GM12878 (cell line): ENCODE results near the gene CCT6A. TPM values are rescaled to one million over a fixed set of nuclear protein-coding genes. Genes with fewer than 3 reads are reported as not detected.
"Not testable (repeated sequence)": the region's sequence is repeated elsewhere in the genome, so short reads cannot be mapped to it uniquely, and the experiment has no call there.

Source experiments
- ATAC-seq: fragments of 200-7000 bp; cut with Tn5 transposase; 3 replicates; pipeline ENCODE4 v1.9.1; 2020; ENCODE audit warnings: mild to moderate bottlenecking, moderate library complexity
- BruUV-seq: library from RNA; stranded (reverse); fragments of 400-500 nt; replicated peaks from 2 replicates; lab custom pipeline; 2021; lab: Mats Ljungman, UMichigan
- CTCF ChIA-PET: fragments of 300-600 bp; sonication (Branson Sonifier 250); formaldehyde crosslinking; extraction: SDS; loops from one replicate; lab custom pipeline; 2021; ENCODE audit warnings: inconsistent platforms; lab: Yijun Ruan, JAX
- POLR2A ChIA-PET: fragments of 350-600 bp; formaldehyde crosslinking; extraction: SDS; loops from one replicate; lab custom pipeline; 2021; ENCODE audit warnings: inconsistent platforms; lab: Charles Lee
- RAD21 ChIA-PET: fragments of 300-600 bp; sonication (Branson Sonifier 250); formaldehyde crosslinking; loops from one replicate; lab custom pipeline; 2023; ENCODE audit warnings: antibody characterized with exemption; ENCODE audit not compliant: unreplicated experiment; lab: Charles Lee
- SMC1A ChIA-PET: fragments of 300-600 bp; sonication (Branson Sonifier 250); formaldehyde crosslinking; loops from one replicate; lab custom pipeline; 2023; ENCODE audit not compliant: unreplicated experiment, uncharacterized antibody; lab: Charles Lee
- DNase-seq: peaks from one replicate; pipeline ENCODE4 v3.0.0-alpha.2; 2011; ENCODE audit warnings: low read depth, low spot score
- FAIRE-seq: peaks from 3 replicates; lab custom pipeline; 2011; peaks lifted over from hg19 to GRCh38; lab: Jason Lieb, UNC
- H2AFZ ChIP-seq: 2 replicates; pipeline ENCODE4 v1.6.0; 2011; ENCODE audit warnings: low read depth, low read length, control low read depth; ENCODE audit not compliant: control insufficient read depth
- H3K27ac ChIP-seq: 2 replicates; pipeline ENCODE4 v1.5.1; 2011; ENCODE audit warnings: control low read depth; ENCODE audit not compliant: control insufficient read depth, insufficient read depth
- H3K27me3 ChIP-seq, 2 experiments: replicated peaks in 1 of 2; 2 replicates each; pipeline versions ENCODE4 v1.6.0 to v1.6.1; 2011; ENCODE audit warnings: low read length in 1 of 2; ENCODE audit not compliant: control insufficient read depth in 2 of 2, insufficient read depth in 2 of 2
- H3K36me3 ChIP-seq, 2 experiments: 2 replicates each; pipeline ENCODE4 v1.5.1; 2011; ENCODE audit warnings: low read length in 1 of 2; ENCODE audit not compliant: control insufficient read depth in 2 of 2, insufficient read depth in 2 of 2
- H3K4me1 ChIP-seq: 2 replicates; pipeline ENCODE4 v1.6.1; 2011; ENCODE audit warnings: mild to moderate bottlenecking, low read length, moderate library complexity, mixed read lengths; ENCODE audit not compliant: control insufficient read depth, insufficient read depth
- H3K4me2 ChIP-seq: 2 replicates; pipeline ENCODE4 v1.6.0; 2011; ENCODE audit warnings: control low read depth; ENCODE audit not compliant: control insufficient read depth, insufficient read depth
- H3K4me3 ChIP-seq: fragments of 200-600 bp; sonication (generic); 2 replicates; pipeline ENCODE4 v1.5.1; 2016
- H3K79me2 ChIP-seq: 2 replicates; pipeline ENCODE4 v1.6.0; 2011; ENCODE audit warnings: low read length; ENCODE audit not compliant: control insufficient read depth, insufficient read depth
- H3K9ac ChIP-seq: 2 replicates; pipeline ENCODE4 v1.8.0; 2011; ENCODE audit warnings: low read length, control low read depth, mixed read lengths; ENCODE audit not compliant: control insufficient read depth, insufficient read depth
- H3K9me3 ChIP-seq: replicated peaks from 3 replicates; pipeline ENCODE4 v1.5.1; 2011; ENCODE audit warnings: mild to moderate bottlenecking, low read length; ENCODE audit not compliant: control insufficient read depth, insufficient read depth
- H4K20me1 ChIP-seq: 2 replicates; pipeline ENCODE4 v1.6.0; 2011; ENCODE audit not compliant: control insufficient read depth, insufficient read depth
- BCL3 ChIP-seq: IDR thresholded peaks from 2 replicates; pipeline ENCODE4 v1.6.1; 2011; ENCODE audit warnings: borderline replicate concordance, low read depth, mild to moderate bottlenecking, moderate library complexity, low read length; ENCODE audit not compliant: insufficient read depth, poor library complexity, severe bottlenecking
- BHLHE40 ChIP-seq, 2 experiments: fragments of 450-650 bp in 1 of 2; IDR thresholded peaks; 2 replicates each; pipeline ENCODE4 v1.6.1; 2011 to 2017; ENCODE audit warnings: low read depth in 2 of 2, borderline replicate concordance in 1 of 2, improper control_type of control experiment in 1 of 2, low read length in 1 of 2, mild to moderate bottlenecking in 1 of 2
- BMI1 ChIP-seq: fragments of 450-650 bp; IDR thresholded peaks from 2 replicates; pipeline ENCODE4 v1.6.1; 2016; ENCODE audit warnings: mild to moderate bottlenecking, moderate library complexity, borderline replicate concordance
- ETV6 ChIP-seq, 2 experiments: fragments of 450-650 bp in 1 of 2; IDR thresholded peaks in 1 of 2; conservative IDR thresholded peaks in 1 of 2; 2 replicates each; pipeline ENCODE4 v1.6.1; 2014; ENCODE audit warnings: antibody characterized with exemption in 1 of 2, borderline replicate concordance in 1 of 2, low read depth in 1 of 2, mild to moderate bottlenecking in 1 of 2, moderate library complexity in 1 of 2
- NFXL1 ChIP-seq: fragments of 450-650 bp; IDR thresholded peaks from 2 replicates; pipeline ENCODE4 v1.6.1; 2017; ENCODE audit warnings: antibody characterized with exemption, mild to moderate bottlenecking, borderline replicate concordance
- TCF3 ChIP-seq: IDR thresholded peaks from 2 replicates; pipeline ENCODE4 v1.6.1; 2012; ENCODE audit warnings: low read depth, mild to moderate bottlenecking, low read length, borderline replicate concordance; ENCODE audit not compliant: insufficient read depth
- ZBTB11 ChIP-seq: fragments of 450-650 bp; formaldehyde crosslinking; IDR thresholded peaks from 2 replicates; pipeline ENCODE4 v1.5.0; 2022; ENCODE audit warnings: mild to moderate bottlenecking, missing genetic modification characterization
- WGBS: methylation state at CpG from one replicate; pipeline ENCODE4 v1.1.6; 2016; ENCODE audit warnings: low lambda C conversion rate; ENCODE audit not compliant: insufficient replicate concordance, insufficient coverage; ENCODE audit errors: missing lambda C conversion rate; 5-methylcytosine and 5-hydroxymethylcytosine counted together
- in situ Hi-C: fragments of 300-500 bp; cut with MboI; formaldehyde crosslinking; loops from 9 replicates; pipeline ENCODE4 v1.14.3; 2018; ENCODE audit warnings: mixed read lengths
- intact Hi-C: fragments of 100-400 bp; cut with micrococcal nuclease; formaldehyde crosslinking; loops from one replicate; pipeline ENCODE4 v1.14.2; 2022; ENCODE audit not compliant: unreplicated experiment
- polyA plus RNA-seq, 11 experiments: library from polyadenylated mRNA; depleted of rRNA in 4 of 11; unstranded in 6 of 11; stranded (reverse) in 5 of 11; fragments of >200 nt; fragmentation: Nextera tagmentation in 4 of 11; fragmentation: Illumina TruSeq in 1 of 11; extraction: Ambion mirVana in 4 of 11; extraction: Trizol in 1 of 11; gene quantifications; 1 replicate in 1 of 11; 2 replicates in 10 of 11; pipeline versions ENCODE4 v1.2.1 to v1.2.3, GENCODE V29; 2011 to 2016; ENCODE audit warnings: inconsistent platforms in 2 of 11, missing spikeins in 2 of 11, low read depth in 1 of 11
- total RNA-seq, 4 experiments: library from RNA; depleted of rRNA in 3 of 4; stranded (reverse); fragments of >200 nt in 3 of 4; fragmentation: Illumina TruSeq in 1 of 4; extraction: Trizol in 1 of 4; gene quantifications; 2 replicates each; pipeline versions ENCODE4 v1.2.1 to v1.2.3, GENCODE V29; 2013 to 2021

The CCT6A gene
- total and polyA plus RNA-seq, 10 of the 15 experiments (the other 5 are each of a cell fraction or from before 2014, with no cell fraction given), result 191 to 480 (median 296) TPM

GRCh38 chr7:56091591-56091990 is 40.0 kb downstream of the CCT6A start (continued):
- no peak for TF ChIP-seq ETV6 (conservative IDR thresholded peaks at IDR 0.05 in 1 of 2, IDR thresholded peaks at IDR 0.05 in 1 of 2; ENCODE audit: borderline replicate concordance in 1 of 2, low read depth in 1 of 2)

DNA sequence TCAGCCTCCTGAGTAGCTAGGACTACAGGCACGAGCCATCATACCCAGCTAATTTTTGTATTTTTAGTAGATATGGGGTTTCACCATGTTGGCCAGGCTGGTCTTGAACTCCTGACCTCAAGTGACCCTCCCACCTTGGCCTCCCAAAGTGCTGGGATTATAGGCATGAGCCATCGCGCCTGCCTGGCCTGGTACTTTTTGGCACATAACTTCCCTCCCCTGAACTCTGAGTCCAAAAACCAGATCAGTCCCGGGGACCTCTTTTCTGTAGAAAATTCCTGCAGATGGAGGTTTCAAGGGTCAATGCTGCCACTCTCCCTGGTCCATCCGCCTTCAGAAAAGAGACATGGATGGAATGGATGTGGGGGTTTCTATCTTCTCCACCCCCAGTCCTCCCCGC is 40.8 kb downstream of the CCT6A start:
- H3K4me3 ChIP-seq, POLR2A ChIA-PET, H3K79me2 ChIP-seq, H3K27me3 ChIP-seq, RAD21 ChIA-PET, H3K9me3 ChIP-seq, SMC1A ChIA-PET, in situ Hi-C loops, H3K4me1 ChIP-seq, H2AFZ ChIP-seq, FAIRE-seq, H3K36me3 ChIP-seq, H3K27ac ChIP-seq, H3K4me2 ChIP-seq, ATAC-seq, H4K20me1 ChIP-seq, intact Hi-C loops, H3K9ac ChIP-seq, BruUV-seq, DNase-seq: not testable (repeated sequence)
- WGBS, result 90% methylated on average over 6 of the region's 6 CpGs
- CTCF ChIA-PET, result interaction anchor here (2.8 kb wide), 1 partner anchor 18 kb away, joined by 12 read pairs; no protein-coding TSS in a partner anchor

- Histone ChIP-seq H3K9ac (no peak within 1 kb of the TSS), H3K4me3 (no peak within 1 kb of the TSS), H4K20me1 (no peaks in the 10 kb centered on the region), H3K36me3 (no peaks in the 10 kb centered on the region), H3K27me3 (no peaks in the 10 kb centered on the region), H3K4me2 (no peak within 1 kb of the TSS), H3K9me3 (no peaks in the 10 kb centered on the region), H2AFZ (no peak within 1 kb of the TSS), H3K4me1 (no peaks in the 10 kb centered on the region), H3K27ac (no peak within 1 kb of the TSS), H3K79me2 (no peaks in the 10 kb centered on the region)
- in situ Hi-C loops (no loop called here), intact Hi-C loops (no loop called here)
- DNase-seq (no peak), ATAC-seq (peak; percentile 43), FAIRE-seq (no peak)
- RAD21 ChIA-PET, result interaction anchor here (0.5 kb wide), 1 partner anchor 17 kb away, joined by 3 read pairs; no protein-coding TSS in a partner anchor
- 79% methylated on average over 15 of the region's 19 CpGs for WGBS
- CTCF ChIA-PET, result interaction anchor here (2.8 kb wide), 1 partner anchor 18 kb away, joined by 12 read pairs; no protein-coding TSS in a partner anchor
- SMC1A ChIA-PET, result no interaction called here
- BruUV-seq, result no TSS peak
- POLR2A ChIA-PET, result no interaction called here
- no peak for TF ChIP-seq NFXL1
- TF ChIP-seq ZBTB11 (CRISPR knock-in tag), result no peak
- no peak for TF ChIP-seq BMI1
- TF ChIP-seq BHLHE40 (IDR thresholded peaks at IDR 0.05; ENCODE audit: borderline replicate concordance in 1 of 2, low read depth in 2 of 2, low read length in 1 of 2), result no peak
- TF ChIP-seq BCL3, result no peak
- no peak for TF ChIP-seq TCF3
Measured at GRCh38 chr7:56092789-56093531, 41.4 kb downstream of the CCT6A start, which contains the start of gene PHKG1. PHKG1 (minus strand) TSS chr7:56092952; CDS start chr7:56088941, 4,011 bp downstream.
